GM23248 (cell line): Measurements from ENCODE around the gene RGCC.

Experiments
- EZH2 ChIP-seq: fragments of 200-600 bp; sonication (generic); IDR thresholded peaks from 2 replicates; pipeline ENCODE4 v1.6.1; 2018; ENCODE audit warnings: antibody characterized with exemption, mild to moderate bottlenecking; ENCODE audit not compliant: insufficient read depth, poor library complexity, severe bottlenecking
- EZH2phosphoT487 ChIP-seq: fragments of 200-600 bp; sonication (generic); IDR thresholded peaks from 2 replicates; pipeline ENCODE4 v1.6.1; 2018; ENCODE audit warnings: antibody characterized with exemption, moderate library complexity, mild to moderate bottlenecking, low read depth; ENCODE audit not compliant: insufficient read depth

- TF ChIP-seq EZH2, result no peak
- no peak for TF ChIP-seq EZH2phosphoT487
Measured at GRCh38 chr13:41434831-41435520, 22.4 kb upstream of the RGCC start.
